GM12891 (cell line): ENCODE measurements around the gene CCDC88C.

Experiments
- PAX5 ChIP-seq: IDR thresholded peaks from 2 replicates; pipeline ENCODE4 v1.6.1; 2011; ENCODE audit warnings: low read length, moderate library complexity, mild to moderate bottlenecking; ENCODE audit not compliant: insufficient read depth, severe bottlenecking
- POLR2A ChIP-seq: IDR thresholded peaks from 2 replicates; pipeline ENCODE4 v1.6.1; 2011; ENCODE audit warnings: low read depth, low read length, control low read depth
- POLR2AphosphoS5 ChIP-seq: IDR thresholded peaks from 2 replicates; pipeline ENCODE4 v1.6.1; 2011; ENCODE audit warnings: low read depth, low read length, control low read depth
- SPI1 ChIP-seq: IDR thresholded peaks from 2 replicates; pipeline ENCODE4 v1.6.1; 2011; ENCODE audit warnings: low read depth, low read length, control low read depth
- TAF1 ChIP-seq: IDR thresholded peaks from 2 replicates; pipeline ENCODE4 v1.6.1; 2011; ENCODE audit warnings: low read depth, low read length, control low read depth

- no peak for TF ChIP-seq POLR2A
- no peak for TF ChIP-seq SPI1
- TF ChIP-seq POLR2AphosphoS5, result no peak
- no peak for TF ChIP-seq TAF1
- no peak for TF ChIP-seq PAX5
These were observed 179.5 kb downstream of the CCDC88C start for GRCh38 chr14:91238085-91238484.
